ENCODE results near the gene OBSCN. TPM values are rescaled to one million over a fixed set of nuclear protein-coding genes. Genes with fewer than 3 reads are reported as not detected.

OBSCN gene
- total and polyA plus RNA-seq, 2 donors (not counting 3 experiments of a cell fraction or from before 2014, with no cell fraction given), result 1.5 to 2.9 TPM

GRCh38 chr1:228321435-228321834 is 113.6 kb downstream of the OBSCN start:
- no peak overlapping the region for H3K27ac ChIP-seq (ENCODE audit: insufficient read depth, low read depth, low read length)
- ChIA-PET POLR2A (no interaction called here), CTCF (interaction anchor here (1.2 kb wide), 1 partner anchor 13 kb away, joined by 3 read pairs; no protein-coding TSS in a partner anchor)
- no peak overlapping the region for H2AFZ ChIP-seq (ENCODE audit: low read depth, low read length)
- no peaks in the 10 kb centered on the region for H3K36me3 ChIP-seq (ENCODE audit: control insufficient read depth in 2 of 2, extremely low read depth in 1 of 2, insufficient read depth in 2 of 2, low read length in 2 of 2)
- no peaks in the 10 kb centered on the region for H3K4me1 ChIP-seq (ENCODE audit: control insufficient read depth, extremely low read depth, insufficient read depth, low read length)
- no peak for DNase-seq (ENCODE audit: low read depth, low spot score)
- no peaks in the 10 kb centered on the region for H4K20me1 ChIP-seq (replicated peaks; ENCODE audit: control insufficient read depth, extremely low read depth, insufficient read depth, low read length)
- no peaks in the 10 kb centered on the region for H3K79me2 ChIP-seq (ENCODE audit: control insufficient read depth, insufficient read depth, low read length)
- TF ChIP-seq POLR2AphosphoS5 (IDR thresholded peaks at IDR 0.05; ENCODE audit: insufficient read depth, low read depth, low read length), result no peak
- TF ChIP-seq POLR2A (IDR thresholded peaks at IDR 0.05; ENCODE audit: low read depth, low read length), result no peak
- TF ChIP-seq GATA2 (IDR thresholded peaks at IDR 0.05; ENCODE audit: insufficient read depth, insufficient read length, low read depth, low read length), result no peak
- TF ChIP-seq, protein P1, sequence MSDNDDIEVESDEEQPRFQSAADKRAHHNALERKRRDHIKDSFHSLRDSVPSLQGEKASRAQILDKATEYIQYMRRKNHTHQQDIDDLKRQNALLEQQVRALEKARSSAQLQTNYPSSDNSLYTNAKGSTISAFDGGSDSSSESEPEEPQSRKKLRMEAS (IDR thresholded peaks at IDR 0.05; ENCODE audit: insufficient read depth, insufficient read length), result no peak
- TF ChIP-seq MYC (IDR thresholded peaks at IDR 0.05; ENCODE audit: low read depth, low read length), result no peak
- no peak for TF ChIP-seq EZH2 (IDR thresholded peaks at IDR 0.05; ENCODE audit: borderline replicate concordance, low read depth, low read length, severe bottlenecking)
- no peak for TF ChIP-seq FOS (IDR thresholded peaks at IDR 0.05; ENCODE audit: borderline replicate concordance, insufficient read depth, low read length)
- TF ChIP-seq JUN (IDR thresholded peaks at IDR 0.05; ENCODE audit: borderline replicate concordance, insufficient read depth, insufficient read length, low read depth), result no peak
- TF ChIP-seq, protein P2, sequence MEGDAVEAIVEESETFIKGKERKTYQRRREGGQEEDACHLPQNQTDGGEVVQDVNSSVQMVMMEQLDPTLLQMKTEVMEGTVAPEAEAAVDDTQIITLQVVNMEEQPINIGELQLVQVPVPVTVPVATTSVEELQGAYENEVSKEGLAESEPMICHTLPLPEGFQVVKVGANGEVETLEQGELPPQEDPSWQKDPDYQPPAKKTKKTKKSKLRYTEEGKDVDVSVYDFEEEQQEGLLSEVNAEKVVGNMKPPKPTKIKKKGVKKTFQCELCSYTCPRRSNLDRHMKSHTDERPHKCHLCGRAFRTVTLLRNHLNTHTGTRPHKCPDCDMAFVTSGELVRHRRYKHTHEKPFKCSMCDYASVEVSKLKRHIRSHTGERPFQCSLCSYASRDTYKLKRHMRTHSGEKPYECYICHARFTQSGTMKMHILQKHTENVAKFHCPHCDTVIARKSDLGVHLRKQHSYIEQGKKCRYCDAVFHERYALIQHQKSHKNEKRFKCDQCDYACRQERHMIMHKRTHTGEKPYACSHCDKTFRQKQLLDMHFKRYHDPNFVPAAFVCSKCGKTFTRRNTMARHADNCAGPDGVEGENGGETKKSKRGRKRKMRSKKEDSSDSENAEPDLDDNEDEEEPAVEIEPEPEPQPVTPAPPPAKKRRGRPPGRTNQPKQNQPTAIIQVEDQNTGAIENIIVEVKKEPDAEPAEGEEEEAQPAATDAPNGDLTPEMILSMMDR (IDR thresholded peaks at IDR 0.05; ENCODE audit: extremely low read depth in 1 of 2, insufficient read depth in 1 of 2, low read depth in 1 of 2, low read length in 2 of 2), result no peak
- no peak overlapping the region for H3K9ac ChIP-seq (replicated peaks; ENCODE audit: extremely low read depth, insufficient read depth, low read length)
- H3K9me3 ChIP-seq (replicated peaks; ENCODE audit: control insufficient read depth, insufficient read depth, low read length), result no peaks in the 10 kb centered on the region
- intact Hi-C loops (cut with micrococcal nuclease) (no loop called here), dilution Hi-C loops (cut with MboI; ENCODE audit: extremely low pct_ligation_motif_present, low sequenced_read_pairs) (no loop called here)
- H3K9me1 ChIP-seq (replicated peaks; ENCODE audit: control insufficient read depth, extremely low read depth, insufficient read depth, low read length), result no peaks in the 10 kb centered on the region
- BruUV-seq (replicated peaks), result no TSS peak
- no peak overlapping the region for H3K4me2 ChIP-seq (ENCODE audit: insufficient read depth, low read length)
- no peaks in the 10 kb centered on the region for H3K27me3 ChIP-seq (ENCODE audit: control insufficient read depth in 2 of 2, insufficient read depth in 2 of 2, low read length in 2 of 2)
- no peak overlapping the region for H3K4me3 ChIP-seq (replicated peaks in 1 of 3; ENCODE audit: insufficient read depth in 1 of 3, low read depth in 1 of 3, low read length in 3 of 3)
- no peak for FAIRE-seq
